Activated gamma-delta T cell (primary cell): Measurements from ENCODE around the gene SCGB1C1.
"Not testable (repeated sequence)": the region's sequence is repeated elsewhere in the genome, so short reads cannot be mapped to it uniquely, and the experiment has no call there.

Experiments used
- DNase-seq: peaks from one replicate; lab custom pipeline; 2025; lab: John Stamatoyannopoulos, UW
- total RNA-seq, 2 donors: gene quantifications; one replicate each; lab custom pipeline; 2026; lab: John Stamatoyannopoulos, UW

SCGB1C1 gene
- total RNA-seq: 0 reads per million in 2 donors

- DNase-seq: not testable (repeated sequence)
These were observed at the start of gene SCGB1C1 for GRCh38 chr11:192674-193128. TSS of gene SCGB1C1 (plus strand) at chr11:193078. CDS start at chr11:193100, 22 bp downstream.

- DNase-seq: not testable (repeated sequence)
These were observed 12.6 kb upstream of the SCGB1C1 start for GRCh38 chr11:180242-180641.

- DNase-seq: not testable (repeated sequence)
These were observed 3.6 kb upstream of the SCGB1C1 start for GRCh38 chr11:189200-189783.

GRCh38 chr11:189843-190311 is 3.0 kb upstream of the SCGB1C1 start:
- DNase-seq: not testable (repeated sequence)

GRCh38 chr11:190546-190945 is 2.3 kb upstream of the SCGB1C1 start:
- DNase-seq: not testable (repeated sequence)

- DNase-seq: not testable (repeated sequence)
These were observed 1.1 kb upstream of the SCGB1C1 start for GRCh38 chr11:191490-192478.

GRCh38 chr11:193481-193880 is 603 bp downstream of the SCGB1C1 start:
- DNase-seq: not testable (repeated sequence)

GRCh38 chr11:196786-197731 is 4.2 kb downstream of the SCGB1C1 start:
- DNase-seq: no peak

GRCh38 chr11:197741-198235 is 4.9 kb downstream of the SCGB1C1 start:
- DNase-seq: no peak

- no peak for DNase-seq
These were observed 5.4 kb downstream of the SCGB1C1 start for GRCh38 chr11:198236-198806.

GRCh38 chr11:199004-199581 is 6.2 kb downstream of the SCGB1C1 start:
- no peak for DNase-seq

- no peak for DNase-seq
These were observed 6.9 kb downstream of the SCGB1C1 start for GRCh38 chr11:199782-200181.

- DNase-seq: no peak
These were observed 7.5 kb downstream of the SCGB1C1 start for GRCh38 chr11:200224-201003.

- no peak for DNase-seq
These were observed 9.1 kb downstream of the SCGB1C1 start for GRCh38 chr11:201966-202365.

GRCh38 chr11:202490-202889 is 9.6 kb downstream of the SCGB1C1 start:
- DNase-seq: no peak

- DNase-seq: no peak
These were observed 10.4 kb downstream of the SCGB1C1 start for GRCh38 chr11:203056-203944.

GRCh38 chr11:203945-204586 is 11.2 kb downstream of the SCGB1C1 start:
- DNase-seq: no peak

- no peak for DNase-seq
These were observed 11.8 kb downstream of the SCGB1C1 start for GRCh38 chr11:204587-205109.
